GM12865 (cell line): Measurements from ENCODE around the gene SHH.

Source experiments
- DNase-seq: peaks from one replicate; pipeline ENCODE4 v3.0.0; 2010; ENCODE audit warnings: low read depth
- H3K4me3 ChIP-seq: 2 replicates; pipeline ENCODE4 v1.5.1; 2011; ENCODE audit warnings: mild to moderate bottlenecking, low read depth, low read length, control low read depth
- TF ChIP-seq, protein P1 (sequence below): IDR thresholded peaks from 2 replicates; pipeline ENCODE4 v1.5.1; 2011; ENCODE audit warnings: low read length, control low read depth, low read depth, inconsistent platforms; ENCODE audit not compliant: insufficient read depth; ENCODE audit errors: missing control alignments

Gene SHH

DNA sequence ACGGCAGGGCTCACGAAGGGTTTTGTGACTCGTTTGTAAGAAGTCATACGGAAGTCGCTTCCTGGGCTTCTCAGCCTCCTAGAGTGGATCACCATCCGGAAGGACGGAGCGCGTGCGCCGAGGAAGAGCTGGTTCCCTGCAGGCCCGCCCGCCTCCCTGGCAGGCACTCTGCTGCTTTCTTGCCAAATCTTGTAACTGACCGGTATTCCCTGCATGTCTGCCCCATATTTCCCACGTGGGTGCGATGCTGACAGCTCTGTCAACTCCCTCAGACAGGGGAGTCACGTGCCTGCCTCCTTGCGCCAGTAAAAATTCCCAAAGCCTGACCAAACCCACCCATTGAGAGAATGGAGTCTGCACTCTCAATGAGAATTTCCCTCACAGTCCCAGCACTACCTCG lies 12.7 kb downstream of the SHH start:
- DNase-seq, result no peak
- TF ChIP-seq, protein P1, sequence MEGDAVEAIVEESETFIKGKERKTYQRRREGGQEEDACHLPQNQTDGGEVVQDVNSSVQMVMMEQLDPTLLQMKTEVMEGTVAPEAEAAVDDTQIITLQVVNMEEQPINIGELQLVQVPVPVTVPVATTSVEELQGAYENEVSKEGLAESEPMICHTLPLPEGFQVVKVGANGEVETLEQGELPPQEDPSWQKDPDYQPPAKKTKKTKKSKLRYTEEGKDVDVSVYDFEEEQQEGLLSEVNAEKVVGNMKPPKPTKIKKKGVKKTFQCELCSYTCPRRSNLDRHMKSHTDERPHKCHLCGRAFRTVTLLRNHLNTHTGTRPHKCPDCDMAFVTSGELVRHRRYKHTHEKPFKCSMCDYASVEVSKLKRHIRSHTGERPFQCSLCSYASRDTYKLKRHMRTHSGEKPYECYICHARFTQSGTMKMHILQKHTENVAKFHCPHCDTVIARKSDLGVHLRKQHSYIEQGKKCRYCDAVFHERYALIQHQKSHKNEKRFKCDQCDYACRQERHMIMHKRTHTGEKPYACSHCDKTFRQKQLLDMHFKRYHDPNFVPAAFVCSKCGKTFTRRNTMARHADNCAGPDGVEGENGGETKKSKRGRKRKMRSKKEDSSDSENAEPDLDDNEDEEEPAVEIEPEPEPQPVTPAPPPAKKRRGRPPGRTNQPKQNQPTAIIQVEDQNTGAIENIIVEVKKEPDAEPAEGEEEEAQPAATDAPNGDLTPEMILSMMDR, result no peak
- no peak overlapping the region for H3K4me3 ChIP-seq

DNA sequence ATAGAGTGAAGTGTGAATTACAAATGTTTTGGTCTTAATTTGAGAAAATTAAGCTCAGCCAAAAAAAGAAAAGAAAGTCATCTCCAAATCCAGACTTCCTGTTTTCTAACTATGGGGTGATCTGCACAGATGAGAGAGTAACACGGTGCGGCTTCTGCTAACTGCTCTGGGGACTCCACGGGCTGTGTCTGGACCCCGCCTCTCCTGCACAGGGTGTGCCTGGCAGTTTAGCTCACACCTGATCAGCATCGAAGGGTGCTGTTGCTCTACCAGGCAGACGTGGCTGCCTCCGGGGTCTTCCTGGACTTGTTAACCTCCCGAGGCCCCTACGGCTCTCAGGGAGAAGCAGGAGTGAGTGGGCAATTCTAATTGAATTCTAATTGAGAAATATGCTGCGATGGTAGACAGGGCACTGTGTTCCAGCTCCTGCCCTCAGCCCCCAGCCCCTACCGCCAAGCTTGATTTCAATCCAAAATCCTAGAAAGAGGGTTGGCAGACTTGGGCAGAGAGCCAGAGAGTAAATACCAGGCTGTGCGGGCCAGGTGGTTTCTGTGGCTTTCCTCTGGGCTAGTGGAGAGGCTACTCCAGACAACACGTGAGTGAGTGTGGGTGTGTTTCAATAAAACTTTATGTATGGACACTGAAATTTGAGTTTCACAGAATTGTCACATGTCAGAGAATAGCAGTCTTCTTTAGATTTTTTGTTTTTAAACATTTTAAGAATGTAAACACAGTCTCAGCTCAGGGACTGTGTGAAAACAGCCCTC lies 13.4 kb downstream of the SHH start:
- H3K4me3 ChIP-seq, result no peak overlapping the region
- no peak for DNase-seq
- TF ChIP-seq, protein P1, result no peak

DNA sequence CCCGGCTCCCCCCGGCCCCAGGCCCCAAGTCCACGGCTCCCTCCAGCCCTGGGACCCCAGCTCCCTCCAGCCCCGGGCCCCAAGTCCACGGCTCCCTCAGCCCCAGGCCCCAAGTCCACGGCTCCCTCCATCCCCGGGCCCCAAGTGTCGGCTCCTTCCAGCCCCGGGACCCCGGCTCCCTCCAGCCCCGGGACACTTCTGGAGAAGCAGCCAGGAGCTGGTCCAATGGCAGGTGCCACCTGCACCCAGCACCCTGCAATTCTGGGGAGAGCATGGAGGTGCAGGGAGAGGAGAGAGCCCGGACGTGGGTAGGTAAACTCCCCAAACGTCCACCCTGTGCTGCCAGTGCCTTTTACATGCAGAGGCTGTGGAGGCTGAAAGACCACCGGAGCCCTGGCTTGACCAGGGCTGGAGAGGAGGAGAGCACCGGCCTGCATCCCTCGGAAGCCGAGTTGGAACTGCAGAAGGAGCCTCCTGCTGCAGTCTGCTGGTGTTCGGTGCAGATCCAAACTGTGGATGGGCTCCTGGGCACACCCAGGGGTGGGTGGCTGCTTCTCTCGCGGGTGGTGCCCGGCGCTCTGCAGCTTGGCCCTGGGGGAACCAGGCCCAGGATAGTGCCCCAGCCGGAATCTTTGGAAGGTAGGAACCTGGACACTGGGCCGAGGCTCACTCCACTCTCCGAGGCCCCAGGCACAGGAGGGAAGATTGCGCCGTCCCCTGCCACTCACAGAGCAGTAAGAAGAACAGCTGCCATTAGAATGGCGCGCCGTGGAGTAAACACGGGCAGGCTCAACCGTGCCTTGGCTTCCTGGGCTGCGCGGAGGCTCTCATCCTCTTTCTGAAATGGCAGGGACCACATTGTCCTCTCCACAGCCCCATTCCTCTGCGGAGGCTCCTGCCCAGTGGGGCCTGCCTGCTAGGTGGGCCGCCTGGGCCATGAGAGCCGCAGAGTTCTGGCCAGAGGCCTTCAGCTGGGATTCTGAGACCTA lies 14.7 kb downstream of the SHH start:
- TF ChIP-seq, protein P1, result no peak
- no peak overlapping the region for H3K4me3 ChIP-seq
- DNase-seq, result no peak

DNA sequence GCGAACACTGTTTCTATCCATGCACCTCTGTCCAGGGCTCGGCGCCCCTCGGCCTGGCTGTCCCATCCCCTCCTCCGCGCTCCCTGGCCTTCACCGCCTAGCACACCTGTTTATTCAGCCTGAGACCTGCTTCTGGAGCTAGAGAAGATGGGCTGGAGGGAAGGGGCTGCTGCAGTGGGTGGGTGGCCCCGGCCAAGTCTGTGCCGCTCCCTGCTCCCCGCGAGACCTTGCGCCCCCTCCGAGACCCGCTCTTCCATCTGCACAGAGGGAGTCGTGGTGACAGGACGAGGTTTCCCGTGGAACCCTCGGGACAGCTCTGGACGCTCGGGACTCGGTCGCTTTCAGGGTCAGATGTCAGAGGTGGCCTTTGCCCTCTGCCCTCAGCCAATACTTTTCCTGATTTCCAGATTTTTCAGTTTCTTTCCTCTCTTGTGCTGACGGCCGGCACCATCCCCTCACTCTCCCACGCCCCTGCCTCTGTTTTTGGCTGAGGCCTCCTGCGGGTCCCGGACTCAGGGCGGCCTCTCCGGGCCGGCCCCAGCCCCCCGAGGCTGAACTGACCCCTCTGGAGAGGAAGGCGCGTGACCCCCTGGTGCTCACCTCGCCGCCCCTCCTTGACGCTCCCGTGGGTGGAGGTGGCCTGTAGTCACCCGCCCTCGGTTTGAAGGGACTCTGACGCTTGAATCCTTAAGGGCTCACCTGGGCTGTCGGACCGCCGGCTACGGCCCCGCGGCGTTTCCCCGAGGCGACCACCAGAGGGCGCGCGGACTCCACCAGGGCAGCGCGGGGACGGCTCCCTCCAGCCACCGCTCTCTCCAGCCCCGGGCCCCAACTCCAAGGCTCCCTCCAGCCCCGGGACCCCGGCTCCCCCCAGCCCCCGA lies 15.6 kb downstream of the SHH start:
- TF ChIP-seq, protein P1, result peak; percentile 87
- H3K4me3 ChIP-seq, result no peak overlapping the region
- peak; percentile 62 for DNase-seq

DNA sequence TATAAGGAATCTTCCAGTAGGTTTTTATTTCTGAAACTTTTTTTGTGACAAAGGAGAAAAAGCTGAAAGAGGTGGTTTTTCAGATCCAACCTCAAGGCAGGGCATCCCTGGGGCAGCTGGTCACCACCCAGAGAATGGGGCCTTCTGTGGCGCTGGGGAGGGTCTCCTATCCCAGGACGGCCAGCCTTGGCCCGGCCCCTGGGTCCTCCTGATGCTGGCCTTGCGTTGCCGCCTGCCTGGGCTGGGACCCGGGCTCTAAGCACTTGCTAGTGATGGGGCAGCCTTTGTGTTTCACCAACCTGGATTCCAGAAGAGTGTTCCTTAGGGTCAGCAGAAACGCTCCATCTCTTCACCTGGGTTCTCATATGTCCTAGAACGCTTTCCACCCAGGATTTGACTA lies 16.3 kb downstream of the SHH start:
- DNase-seq, result no peak
- TF ChIP-seq, protein P1, result no peak
- no peak overlapping the region for H3K4me3 ChIP-seq

DNA sequence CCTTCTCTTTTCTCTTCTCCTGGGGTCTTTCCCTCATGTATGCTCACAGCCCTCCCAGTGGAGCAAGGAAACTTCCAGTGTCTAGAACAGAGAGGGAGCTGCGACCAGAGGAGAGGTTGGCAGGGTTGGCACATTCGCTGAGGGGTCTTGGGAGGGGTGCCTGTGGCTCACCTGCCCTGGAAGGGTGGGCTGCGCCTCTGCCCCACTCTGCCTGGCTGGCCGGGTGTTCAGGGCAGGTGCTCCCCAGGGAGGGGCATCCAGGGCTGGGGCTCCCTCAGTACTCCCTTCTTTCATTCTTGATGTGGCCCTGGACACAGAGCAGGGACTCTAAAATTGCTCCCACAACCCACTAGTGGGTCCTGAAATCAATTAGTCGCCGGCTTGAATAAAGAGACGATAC lies 16.9 kb downstream of the SHH start:
- DNase-seq, result no peak
- TF ChIP-seq, protein P1, result no peak
- H3K4me3 ChIP-seq, result no peak overlapping the region
